Endodermal cell (in vitro differentiated cells): Measurements from ENCODE around the gene ELAVL4. TPM values are rescaled to one million over a fixed set of nuclear protein-coding genes. Genes with fewer than 3 reads are reported as not detected.

ENCODE experiments used
- DNase-seq: peaks from one replicate; pipeline ENCODE4 v3.0.0-alpha.2; 2017
- H3K27ac ChIP-seq: 2 replicates; pipeline ENCODE4 v1.5.1; 2013; ENCODE audit warnings: mild to moderate bottlenecking, low read depth, low read length, moderate library complexity
- H3K27me3 ChIP-seq: 2 replicates; pipeline ENCODE4 v1.6.1; 2013; ENCODE audit warnings: mild to moderate bottlenecking, low read length, moderate library complexity; ENCODE audit not compliant: insufficient read depth, control insufficient read depth, poor library complexity, severe bottlenecking
- H3K36me3 ChIP-seq: 2 replicates; pipeline ENCODE4 v1.7.0; 2013; ENCODE audit warnings: mild to moderate bottlenecking, low read length, moderate library complexity; ENCODE audit not compliant: control insufficient read depth, insufficient read depth
- H3K4me1 ChIP-seq: one replicate; pipeline ENCODE4 v1.7.0; 2013; ENCODE audit warnings: low read length; ENCODE audit not compliant: control insufficient read depth, insufficient read depth
- H3K4me3 ChIP-seq: 2 replicates; pipeline ENCODE4 v1.5.1; 2013; ENCODE audit warnings: mild to moderate bottlenecking, low read length, moderate library complexity
- H3K9ac ChIP-seq: 2 replicates; pipeline ENCODE4 v1.6.1; 2013; ENCODE audit warnings: mild to moderate bottlenecking, low read length, moderate library complexity; ENCODE audit not compliant: poor library complexity, severe bottlenecking; ENCODE audit errors: extremely low read depth
- H3K9me3 ChIP-seq: 2 replicates; pipeline ENCODE4 v1.6.1; 2013; ENCODE audit warnings: mild to moderate bottlenecking, low read length, moderate library complexity; ENCODE audit not compliant: control insufficient read depth
- H3K27ac Mint-ChIP-seq: 2 replicates; pipeline ENCODE4 v1.8.0; 2020; ENCODE audit warnings: mixed read lengths
- H3K27me3 Mint-ChIP-seq: 2 replicates; pipeline ENCODE4 v1.8.0; 2021; ENCODE audit warnings: mild to moderate bottlenecking, mixed read lengths; ENCODE audit not compliant: insufficient read depth
- H3K36me3 Mint-ChIP-seq: 2 replicates; pipeline ENCODE4 v1.8.0; 2020; ENCODE audit warnings: low read depth, mixed read lengths
- H3K4me1 Mint-ChIP-seq: 2 replicates; pipeline ENCODE4 v1.8.0; 2020; ENCODE audit warnings: mixed read lengths
- H3K4me3 Mint-ChIP-seq: 2 replicates; pipeline ENCODE4 v1.8.0; 2020; ENCODE audit warnings: mild to moderate bottlenecking, moderate library complexity, mixed read lengths
- H3K9me3 Mint-ChIP-seq: 2 replicates; pipeline ENCODE4 v1.8.0; 2020; ENCODE audit warnings: mild to moderate bottlenecking, mixed read lengths
- WGBS, 2 experiments: methylation state at CpG; one replicate each; pipeline versions ENCODE4 v1.1.5 to v1.1.7; 2013; ENCODE audit warnings: missing lambda C conversion rate in 2 of 2, mixed read lengths in 1 of 2; ENCODE audit not compliant: insufficient coverage in 1 of 2, insufficient read length in 1 of 2; 5-methylcytosine and 5-hydroxymethylcytosine counted together
- total RNA-seq, 2 donors: library from RNA; stranded (reverse); fragmentation: NEBNext Ultra II Directional in 1 of 2; extraction: Animal tissue kit (Norgen Biotek cat#: 25700) in 1 of 2; gene quantifications; 2 replicates in 1 of 2; 3 replicates in 1 of 2; pipeline ENCODE4 v1.2.1, GENCODE V29; 2021
- TF ChIP-seq, protein P1 (sequence below): fragments of 200-600 bp; sonication (generic); conservative IDR thresholded peaks from 2 replicates; pipeline ENCODE4 v1.5.0; 2021; ENCODE audit warnings: antibody characterized with exemption, mild to moderate bottlenecking

Gene ELAVL4
- total RNA-seq, 2 donors from 2014 or later: 4.0 to 10.3 TPM

DNA sequence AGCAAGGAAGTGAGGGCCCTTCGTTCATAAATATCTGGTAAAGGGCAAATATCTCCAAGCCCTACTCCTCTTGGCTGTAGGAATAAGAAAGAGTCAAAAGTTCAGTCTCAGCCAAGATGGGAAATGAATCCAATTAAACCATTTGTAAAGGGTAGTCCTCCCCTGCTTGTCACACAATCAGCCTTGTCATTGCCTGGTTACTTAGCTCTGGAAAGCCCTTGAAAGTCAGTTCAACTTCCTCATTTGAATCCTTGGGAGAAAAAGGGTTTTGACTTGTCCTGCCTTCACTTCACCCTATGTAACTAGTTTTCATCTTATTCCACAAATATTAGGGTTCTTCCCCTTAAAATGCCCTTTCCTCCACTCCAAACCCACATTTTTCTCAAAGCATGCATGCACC, 100.0 kb downstream of the ELAVL4 start:
- 71% methylated on average over 1 of the region's 1 CpG; no CpG with 5 or more reads in 1 of the 2 experiments for whole genome bisulfite sequencing, 2 experiments
- no peaks in the 10 kb centered on the region for H3K9me3 Mint-ChIP-seq
- H3K9me3 ChIP-seq: peaks cover 23% of the 10 kb centered on the region
- no peak overlapping the region for H3K4me3 Mint-ChIP-seq
- H3K27ac Mint-ChIP-seq: no peak overlapping the region
- peaks cover 16% of the 10 kb centered on the region for H3K27me3 ChIP-seq
- no peaks in the 10 kb centered on the region for H3K36me3 ChIP-seq
- H3K27ac ChIP-seq: no peak overlapping the region
- H3K4me1 ChIP-seq: no peaks in the 10 kb centered on the region
- H3K9ac ChIP-seq: no peak overlapping the region
- H3K36me3 Mint-ChIP-seq: no peaks in the 10 kb centered on the region
- no peak overlapping the region for H3K4me3 ChIP-seq
- no peak for DNase-seq
- H3K27me3 Mint-ChIP-seq: peaks cover 14% of the 10 kb centered on the region
- H3K4me1 Mint-ChIP-seq: peaks cover 13% of the 10 kb centered on the region
- TF ChIP-seq, protein P1, sequence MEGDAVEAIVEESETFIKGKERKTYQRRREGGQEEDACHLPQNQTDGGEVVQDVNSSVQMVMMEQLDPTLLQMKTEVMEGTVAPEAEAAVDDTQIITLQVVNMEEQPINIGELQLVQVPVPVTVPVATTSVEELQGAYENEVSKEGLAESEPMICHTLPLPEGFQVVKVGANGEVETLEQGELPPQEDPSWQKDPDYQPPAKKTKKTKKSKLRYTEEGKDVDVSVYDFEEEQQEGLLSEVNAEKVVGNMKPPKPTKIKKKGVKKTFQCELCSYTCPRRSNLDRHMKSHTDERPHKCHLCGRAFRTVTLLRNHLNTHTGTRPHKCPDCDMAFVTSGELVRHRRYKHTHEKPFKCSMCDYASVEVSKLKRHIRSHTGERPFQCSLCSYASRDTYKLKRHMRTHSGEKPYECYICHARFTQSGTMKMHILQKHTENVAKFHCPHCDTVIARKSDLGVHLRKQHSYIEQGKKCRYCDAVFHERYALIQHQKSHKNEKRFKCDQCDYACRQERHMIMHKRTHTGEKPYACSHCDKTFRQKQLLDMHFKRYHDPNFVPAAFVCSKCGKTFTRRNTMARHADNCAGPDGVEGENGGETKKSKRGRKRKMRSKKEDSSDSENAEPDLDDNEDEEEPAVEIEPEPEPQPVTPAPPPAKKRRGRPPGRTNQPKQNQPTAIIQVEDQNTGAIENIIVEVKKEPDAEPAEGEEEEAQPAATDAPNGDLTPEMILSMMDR: no peak

DNA sequence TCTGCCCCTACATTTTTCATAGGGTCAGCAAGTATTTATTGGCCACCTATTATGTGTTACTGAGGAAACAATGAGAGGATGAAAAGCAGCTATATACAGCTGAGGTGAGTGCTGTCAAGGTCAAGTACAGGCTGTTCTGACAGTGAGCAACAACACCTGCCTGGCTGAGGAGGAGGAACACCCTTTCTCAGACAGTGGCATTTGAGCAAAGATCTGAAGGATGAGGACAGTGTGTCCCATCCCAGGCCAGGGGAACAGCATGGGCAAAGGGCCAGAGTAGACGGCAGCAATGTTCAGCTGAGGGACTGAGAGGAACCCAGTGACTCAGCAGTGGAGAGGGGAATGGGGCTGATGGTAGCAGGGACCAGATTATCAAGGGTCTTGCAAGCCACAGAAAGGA, 101.0 kb downstream of the ELAVL4 start:
- 82 to 85% methylated on average over 1 of the region's 1 CpG for WGBS, 2 experiments
- Mint-ChIP-seq H3K4me1 (peaks cover 13% of the 10 kb centered on the region), H3K27ac (no peak overlapping the region), H3K4me3 (no peak overlapping the region), H3K36me3 (no peaks in the 10 kb centered on the region), H3K27me3 (peaks cover 12% of the 10 kb centered on the region), H3K9me3 (no peaks in the 10 kb centered on the region)
- DNase-seq: no peak
- Histone ChIP-seq H3K4me1 (no peaks in the 10 kb centered on the region), H3K27me3 (peaks cover 15% of the 10 kb centered on the region), H3K4me3 (no peak overlapping the region), H3K27ac (no peak overlapping the region), H3K9me3 (peaks cover 22% of the 10 kb centered on the region), H3K9ac (no peak overlapping the region), H3K36me3 (no peaks in the 10 kb centered on the region)
- TF ChIP-seq, protein P1: no peak

DNA sequence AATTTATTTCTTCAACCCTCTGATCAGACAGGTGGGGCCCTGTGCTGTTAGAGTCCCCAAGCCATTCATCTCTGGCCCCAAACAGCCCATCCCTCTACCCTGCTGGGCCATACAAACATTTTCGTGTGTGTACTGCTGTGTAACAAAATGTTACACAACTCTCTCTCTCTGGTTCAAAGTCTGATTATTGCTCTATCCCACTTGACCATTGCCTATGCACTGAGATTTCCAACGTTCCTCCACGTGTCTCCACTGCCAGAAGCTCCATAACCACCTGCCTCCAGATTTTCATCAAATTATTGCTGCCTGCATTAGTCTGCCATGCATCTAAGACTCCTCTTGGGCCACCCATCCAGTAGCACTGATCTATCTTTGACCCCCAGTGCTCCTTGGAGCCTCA, 104.8 kb downstream of the ELAVL4 start:
- no peak overlapping the region for H3K27ac Mint-ChIP-seq
- no peak overlapping the region for H3K4me3 Mint-ChIP-seq
- no peak overlapping the region for H3K9ac ChIP-seq
- no peaks in the 10 kb centered on the region for H3K9me3 Mint-ChIP-seq
- H3K36me3 Mint-ChIP-seq: no peaks in the 10 kb centered on the region
- WGBS, 2 experiments: 55 to 61% methylated on average over 3 of the region's 3 CpGs
- H3K27ac ChIP-seq: no peak overlapping the region
- no peaks in the 10 kb centered on the region for H3K4me1 ChIP-seq
- no peaks in the 10 kb centered on the region for H3K36me3 ChIP-seq
- H3K27me3 ChIP-seq: peaks cover 5% of the 10 kb centered on the region
- no peak overlapping the region for H3K4me3 ChIP-seq
- peaks cover 44% of the 10 kb centered on the region for H3K9me3 ChIP-seq
- peaks cover 6% of the 10 kb centered on the region for H3K4me1 Mint-ChIP-seq
- no peak for DNase-seq
- TF ChIP-seq, protein P1: no peak
- H3K27me3 Mint-ChIP-seq: peaks cover 12% of the 10 kb centered on the region
